KMS-11 (cell line): ENCODE measurements around the gene ARHGEF1.

Experiments used
- H2AFZ ChIP-seq: fragments of 200-600 bp; sonication (generic); 2 replicates; pipeline ENCODE4 v1.6.1; 2016; ENCODE audit warnings: antibody characterized with exemption, mixed run types, low read depth
- H3K27ac ChIP-seq: fragments of 200-600 bp; sonication (generic); 2 replicates; pipeline ENCODE4 v1.6.1; 2016; ENCODE audit warnings: mild to moderate bottlenecking, mixed run types
- H3K27me3 ChIP-seq: fragments of 200-600 bp; sonication (generic); 2 replicates; pipeline ENCODE4 v1.6.1; 2017; ENCODE audit warnings: mild to moderate bottlenecking, low read depth, mixed run types, moderate library complexity; ENCODE audit not compliant: insufficient read depth
- H3K36me3 ChIP-seq: fragments of 200-600 bp; sonication (generic); 2 replicates; pipeline ENCODE4 v1.6.1; 2017; ENCODE audit warnings: mild to moderate bottlenecking, mixed run types; ENCODE audit not compliant: insufficient read depth
- H3K4me1 ChIP-seq: fragments of 200-600 bp; sonication (generic); 2 replicates; pipeline ENCODE4 v1.6.1; 2016; ENCODE audit warnings: mild to moderate bottlenecking, low read depth, mixed run types; ENCODE audit not compliant: poor library complexity, severe bottlenecking
- H3K4me2 ChIP-seq: fragments of 200-600 bp; sonication (generic); 2 replicates; pipeline ENCODE4 v1.7.0; 2016; ENCODE audit warnings: mild to moderate bottlenecking, mixed run types
- H3K4me3 ChIP-seq: fragments of 200-600 bp; sonication (generic); IDR thresholded peaks from 2 replicates; pipeline ENCODE4 v1.6.1; 2017; ENCODE audit warnings: low read depth, low read length, mixed read lengths; ENCODE audit not compliant: insufficient read depth
- H3K79me2 ChIP-seq: fragments of 200-600 bp; sonication (generic); 2 replicates; pipeline ENCODE4 v1.6.1; 2016; ENCODE audit warnings: low read depth, mixed run types; ENCODE audit not compliant: insufficient read depth
- H3K9ac ChIP-seq: fragments of 200-600 bp; sonication (generic); 2 replicates; pipeline ENCODE4 v1.6.1; 2016; ENCODE audit warnings: mild to moderate bottlenecking, mixed run types
- H4K20me1 ChIP-seq: fragments of 200-600 bp; sonication (generic); 2 replicates; pipeline ENCODE4 v1.6.1; 2016; ENCODE audit warnings: mild to moderate bottlenecking, mixed run types; ENCODE audit not compliant: insufficient read depth
- TF ChIP-seq, protein P1 (sequence below): fragments of 200-600 bp; sonication (generic); conservative IDR thresholded peaks from 2 replicates; pipeline ENCODE4 v1.6.1; 2017; ENCODE audit warnings: low read depth, mild to moderate bottlenecking, antibody characterized with exemption, low read length, moderate library complexity, mixed read lengths

The ARHGEF1 gene

DNA sequence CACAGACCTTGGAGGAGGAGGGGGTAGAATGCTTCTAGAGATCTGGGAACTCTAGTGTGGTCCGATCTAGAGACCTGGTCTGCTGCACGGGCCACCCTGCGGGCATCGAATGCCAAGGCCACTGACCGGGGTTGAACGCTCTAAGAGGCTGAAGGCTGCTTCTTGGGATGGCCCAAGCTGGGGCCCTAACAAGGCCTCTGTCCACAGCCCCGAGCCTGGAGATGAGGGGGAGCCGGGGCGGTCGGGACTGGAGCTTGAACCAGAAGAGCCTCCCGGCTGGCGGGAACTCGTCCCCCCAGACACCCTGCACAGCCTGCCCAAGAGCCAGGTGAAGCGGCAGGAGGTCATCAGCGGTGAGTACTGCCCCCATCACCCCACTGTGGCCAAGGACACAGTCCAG, 15.3 kb downstream of the ARHGEF1 start:
- H3K4me1 ChIP-seq: no peaks in the 10 kb centered on the region
- no peaks in the 10 kb centered on the region for H4K20me1 ChIP-seq

DNA sequence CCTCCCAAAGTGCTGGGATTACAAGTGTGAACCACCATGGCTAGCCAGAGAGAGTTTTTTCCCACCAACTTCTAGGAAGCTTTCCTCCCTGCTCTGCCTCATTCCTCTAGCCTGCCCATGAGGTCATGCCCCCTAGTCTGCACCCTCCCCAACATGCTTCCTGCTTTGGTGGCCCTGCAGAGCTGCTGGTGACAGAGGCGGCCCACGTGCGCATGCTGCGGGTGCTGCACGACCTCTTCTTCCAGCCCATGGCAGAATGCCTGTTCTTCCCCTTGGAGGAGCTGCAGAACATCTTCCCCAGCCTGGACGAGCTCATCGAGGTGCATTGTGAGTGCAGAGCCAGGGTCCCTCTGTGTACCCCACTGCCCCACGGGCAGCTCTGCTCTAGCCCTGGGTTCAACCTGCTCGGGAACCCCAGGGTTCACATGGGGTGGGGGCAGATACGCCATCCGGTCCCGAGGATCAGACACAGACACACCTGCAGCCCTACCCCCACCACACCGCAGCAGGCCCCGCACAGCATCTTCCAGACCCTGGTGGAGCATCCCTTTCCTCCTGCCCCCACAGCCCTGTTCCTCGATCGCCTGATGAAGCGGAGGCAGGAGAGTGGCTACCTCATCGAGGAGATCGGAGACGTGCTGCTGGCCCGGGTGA, 18.9 kb downstream of the ARHGEF1 start:
- H3K27ac ChIP-seq: no peak overlapping the region
- H3K4me2 ChIP-seq: no peak overlapping the region
- no peak overlapping the region for H3K4me3 ChIP-seq
- no peaks in the 10 kb centered on the region for H3K79me2 ChIP-seq
- no peaks in the 10 kb centered on the region; the same call in 1 of the 2 replicates for H3K36me3 ChIP-seq
- no peak overlapping the region for H2AFZ ChIP-seq
- H4K20me1 ChIP-seq: no peaks in the 10 kb centered on the region
- no peaks in the 10 kb centered on the region for H3K4me1 ChIP-seq
- H3K9ac ChIP-seq: no peak overlapping the region
- no peaks in the 10 kb centered on the region for H3K27me3 ChIP-seq
- TF ChIP-seq, protein P1, sequence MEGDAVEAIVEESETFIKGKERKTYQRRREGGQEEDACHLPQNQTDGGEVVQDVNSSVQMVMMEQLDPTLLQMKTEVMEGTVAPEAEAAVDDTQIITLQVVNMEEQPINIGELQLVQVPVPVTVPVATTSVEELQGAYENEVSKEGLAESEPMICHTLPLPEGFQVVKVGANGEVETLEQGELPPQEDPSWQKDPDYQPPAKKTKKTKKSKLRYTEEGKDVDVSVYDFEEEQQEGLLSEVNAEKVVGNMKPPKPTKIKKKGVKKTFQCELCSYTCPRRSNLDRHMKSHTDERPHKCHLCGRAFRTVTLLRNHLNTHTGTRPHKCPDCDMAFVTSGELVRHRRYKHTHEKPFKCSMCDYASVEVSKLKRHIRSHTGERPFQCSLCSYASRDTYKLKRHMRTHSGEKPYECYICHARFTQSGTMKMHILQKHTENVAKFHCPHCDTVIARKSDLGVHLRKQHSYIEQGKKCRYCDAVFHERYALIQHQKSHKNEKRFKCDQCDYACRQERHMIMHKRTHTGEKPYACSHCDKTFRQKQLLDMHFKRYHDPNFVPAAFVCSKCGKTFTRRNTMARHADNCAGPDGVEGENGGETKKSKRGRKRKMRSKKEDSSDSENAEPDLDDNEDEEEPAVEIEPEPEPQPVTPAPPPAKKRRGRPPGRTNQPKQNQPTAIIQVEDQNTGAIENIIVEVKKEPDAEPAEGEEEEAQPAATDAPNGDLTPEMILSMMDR: no peak

More for the DNA sequence above, 15.3 kb downstream of the ARHGEF1 start:
- Histone ChIP-seq H2AFZ (no peak overlapping the region), H3K36me3 (no peaks in the 10 kb centered on the region; the same call in 1 of the 2 replicates), H3K4me2 (no peak overlapping the region), H3K27ac (no peak overlapping the region), H3K79me2 (no peaks in the 10 kb centered on the region), H3K27me3 (no peaks in the 10 kb centered on the region), H3K4me3 (no peak overlapping the region), H3K9ac (no peak overlapping the region)
- TF ChIP-seq, protein P1: no peak

DNA sequence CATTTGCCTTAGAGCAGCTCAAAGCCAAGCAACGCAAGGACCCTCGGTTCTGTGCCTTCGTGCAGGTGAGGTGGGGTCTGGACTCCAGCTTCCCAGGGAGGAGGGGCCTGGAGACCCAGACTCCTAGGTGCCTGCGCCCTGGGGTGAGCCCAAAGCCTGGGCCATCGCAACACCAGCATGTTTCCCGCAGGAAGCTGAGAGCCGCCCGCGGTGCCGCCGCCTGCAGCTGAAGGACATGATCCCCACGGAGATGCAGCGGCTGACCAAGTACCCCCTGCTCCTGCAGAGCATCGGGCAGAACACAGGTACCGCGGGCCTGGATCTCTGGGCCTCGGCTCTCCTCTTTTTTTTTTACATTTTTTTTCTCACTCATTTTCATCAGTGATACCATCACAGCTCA, 19.6 kb downstream of the ARHGEF1 start:
- Histone ChIP-seq H3K4me1 (no peaks in the 10 kb centered on the region), H3K36me3 (no peaks in the 10 kb centered on the region; the same call in 1 of the 2 replicates), H4K20me1 (no peaks in the 10 kb centered on the region), H3K9ac (no peak overlapping the region), H2AFZ (no peak overlapping the region), H3K27me3 (no peaks in the 10 kb centered on the region), H3K27ac (no peak overlapping the region), H3K4me3 (no peak overlapping the region), H3K4me2 (no peak overlapping the region), H3K79me2 (no peaks in the 10 kb centered on the region)
- TF ChIP-seq, protein P1: no peak

DNA sequence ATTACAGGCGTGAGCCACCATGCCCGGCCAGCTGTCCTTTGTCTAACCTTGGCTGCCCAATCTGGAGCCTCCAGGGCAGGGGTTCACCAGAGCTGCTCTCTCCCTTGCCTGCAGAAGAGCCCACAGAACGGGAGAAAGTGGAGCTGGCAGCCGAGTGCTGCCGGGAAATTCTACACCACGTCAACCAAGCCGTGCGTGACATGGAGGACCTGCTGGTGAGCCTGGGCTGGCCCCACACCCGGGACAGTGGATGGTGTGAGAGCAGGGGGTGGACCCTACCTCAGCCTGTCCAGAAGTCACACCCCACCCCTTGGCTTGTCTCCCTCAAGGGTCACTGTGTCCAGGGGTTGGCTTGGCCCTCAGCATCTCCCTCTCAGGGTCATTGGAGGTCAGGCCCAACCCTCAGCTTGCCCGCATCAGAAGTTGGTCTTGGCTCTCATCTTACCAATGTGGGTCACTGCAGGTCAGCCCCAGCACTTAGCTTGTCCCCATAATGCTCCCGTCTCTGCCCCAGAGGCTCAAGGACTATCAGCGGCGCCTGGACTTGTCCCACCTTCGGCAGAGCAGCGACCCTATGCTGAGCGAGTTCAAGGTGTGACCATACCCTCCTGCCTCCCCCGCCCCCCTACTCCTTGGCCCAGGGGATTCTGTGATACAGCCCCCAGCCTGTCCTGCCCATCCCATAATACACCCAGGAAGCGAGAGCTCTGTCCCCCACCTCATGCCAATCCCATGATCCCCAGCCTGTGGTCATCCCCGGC, 20.4 kb downstream of the ARHGEF1 start:
- no peaks in the 10 kb centered on the region; the same call in 1 of the 2 replicates for H3K36me3 ChIP-seq
- no peak overlapping the region for H2AFZ ChIP-seq
- H3K79me2 ChIP-seq: no peaks in the 10 kb centered on the region
- no peak overlapping the region for H3K9ac ChIP-seq
- no peaks in the 10 kb centered on the region for H3K27me3 ChIP-seq
- no peaks in the 10 kb centered on the region for H3K4me1 ChIP-seq
- H4K20me1 ChIP-seq: no peaks in the 10 kb centered on the region
- TF ChIP-seq, protein P1: no peak
- H3K4me2 ChIP-seq: no peak overlapping the region
- H3K4me3 ChIP-seq: no peak overlapping the region
- H3K27ac ChIP-seq: no peak overlapping the region
